Loucy (cell line): Measurements from ENCODE around the gene ANKRD23.
A peak's percentile ranks its signal among the peaks of the same experiment; 100 is the strongest.

Experiments
- H2AFZ ChIP-seq: fragments of 200-600 bp; sonication (generic); 2 replicates; pipeline ENCODE4 v1.6.0; 2016; ENCODE audit warnings: antibody characterized with exemption, mild to moderate bottlenecking, low read length, moderate library complexity
- H3F3A ChIP-seq: fragments of 200-600 bp; 2 replicates; pipeline ENCODE4 v1.6.0; 2016; ENCODE audit warnings: antibody characterized with exemption, low read depth, mild to moderate bottlenecking
- H3K27me3 ChIP-seq: fragments of 200-600 bp; sonication (generic); 2 replicates; pipeline ENCODE4 v1.6.1; 2014; ENCODE audit warnings: low read length, mild to moderate bottlenecking; ENCODE audit not compliant: insufficient read depth, poor library complexity, severe bottlenecking
- H3K36me3 ChIP-seq: fragments of 200-600 bp; sonication (generic); 2 replicates; pipeline ENCODE4 v1.6.1; 2016; ENCODE audit warnings: low read length; ENCODE audit not compliant: insufficient read depth
- H3K4me1 ChIP-seq: fragments of 200-600 bp; sonication (generic); 2 replicates; pipeline ENCODE4 v1.5.1; 2014; ENCODE audit warnings: low read length, mild to moderate bottlenecking; ENCODE audit not compliant: insufficient read depth, poor library complexity, severe bottlenecking
- H3K4me2 ChIP-seq: fragments of 200-600 bp; sonication (generic); 2 replicates; pipeline ENCODE4 v1.6.0; 2014; ENCODE audit warnings: antibody characterized with exemption, low read length, low read depth, mild to moderate bottlenecking; ENCODE audit not compliant: poor library complexity, severe bottlenecking
- H3K4me3 ChIP-seq: fragments of 200-600 bp; sonication (generic); 2 replicates; pipeline ENCODE4 v1.5.1; 2014; ENCODE audit warnings: low read length, mild to moderate bottlenecking, mixed read lengths; ENCODE audit not compliant: poor library complexity, severe bottlenecking
- H3K79me2 ChIP-seq: fragments of 200-600 bp; sonication (generic); 2 replicates; pipeline ENCODE4 v1.6.1; 2014; ENCODE audit warnings: low read length; ENCODE audit not compliant: insufficient read depth
- H3K9ac ChIP-seq: fragments of 200-600 bp; sonication (generic); 2 replicates; pipeline ENCODE4 v1.6.0; 2014; ENCODE audit warnings: mild to moderate bottlenecking, low read depth, low read length, moderate library complexity; ENCODE audit not compliant: poor library complexity, severe bottlenecking
- H3K9me2 ChIP-seq: fragments of 200-600 bp; sonication (generic); replicated peaks from 2 replicates; pipeline ENCODE4 v1.6.1; 2016; ENCODE audit warnings: low read depth, low read length, mixed read lengths
- H3K9me3 ChIP-seq: fragments of 200-600 bp; sonication (generic); 2 replicates; pipeline ENCODE4 v1.6.1; 2014; ENCODE audit warnings: mild to moderate bottlenecking, antibody characterized with exemption, low read length, low read depth; ENCODE audit not compliant: insufficient read depth
- H4K20me1 ChIP-seq: fragments of 200-600 bp; sonication (generic); 2 replicates; pipeline ENCODE4 v1.6.0; 2014; ENCODE audit warnings: antibody characterized with exemption, low read length, mild to moderate bottlenecking; ENCODE audit not compliant: insufficient read depth, poor library complexity, severe bottlenecking
- CTCF ChIP-seq: fragments of 200-600 bp; sonication (generic); conservative IDR thresholded peaks from 2 replicates; pipeline ENCODE4 v1.5.1; 2014; ENCODE audit warnings: mild to moderate bottlenecking, antibody characterized with exemption, low read length
- EZH2phosphoT487 ChIP-seq: fragments of 200-600 bp; IDR thresholded peaks from 2 replicates; pipeline ENCODE4 v1.6.1; 2018; ENCODE audit warnings: antibody characterized with exemption, mild to moderate bottlenecking, moderate library complexity, borderline replicate concordance

Gene ANKRD23

GRCh38 chr2:96870626-96871255 is 26.9 kb upstream of the ANKRD23 start:
- Histone ChIP-seq H3F3A (peaks cover 4% of the 10 kb centered on the region), H3K9me2 (no peaks in the 10 kb centered on the region), H3K9ac (peak overlapping the region; percentile 100), H3K9me3 (no peaks in the 10 kb centered on the region), H3K4me1 (peaks cover 22% of the 10 kb centered on the region), H4K20me1 (peaks cover 23% of the 10 kb centered on the region), H2AFZ (no peak overlapping the region), H3K4me2 (peak overlapping the region; percentile 93), H3K36me3 (peaks cover 2% of the 10 kb centered on the region; the same call in 1 of the 2 replicates), H3K79me2 (peaks cover 35% of the 10 kb centered on the region), H3K4me3 (peak overlapping the region; percentile 99), H3K27me3 (peaks cover 3% of the 10 kb centered on the region)
- TF ChIP-seq EZH2phosphoT487 (no peak), CTCF (no peak)

- H3K79me2 ChIP-seq: peaks cover 42% of the 10 kb centered on the region
- peak within 1 kb of the TSS; percentile 100 for H3K9ac ChIP-seq
- H3K27me3 ChIP-seq: peaks cover 3% of the 10 kb centered on the region
- peaks cover 17% of the 10 kb centered on the region for H3K4me1 ChIP-seq
- no peaks in the 10 kb centered on the region for H3K9me3 ChIP-seq
- H3K9me2 ChIP-seq: no peaks in the 10 kb centered on the region
- peak within 1 kb of the TSS; percentile 89 for H2AFZ ChIP-seq
- peak within 1 kb of the TSS; percentile 93 for H3K4me2 ChIP-seq
- no peak for TF ChIP-seq CTCF
- TF ChIP-seq EZH2phosphoT487: no peak
- H3K36me3 ChIP-seq: peaks cover 9% of the 10 kb centered on the region; the same call in 1 of the 2 replicates
- peaks cover 29% of the 10 kb centered on the region for H4K20me1 ChIP-seq
- H3K4me3 ChIP-seq: peak within 1 kb of the TSS; percentile 99
- H3F3A ChIP-seq: peaks cover 4% of the 10 kb centered on the region
Measured at GRCh38 chr2:96869822-96870625, 26.2 kb upstream of the ANKRD23 start, which contains the start of gene SEMA4C. Gene SEMA4C (minus strand): TSS chr2:96870080. CDS start chr2:96867886, 2,194 bp downstream.

GRCh38 chr2:96869281-96869821 is 25.5 kb upstream of the ANKRD23 start:
- Histone ChIP-seq H3K4me3 (peak overlapping the region; percentile 99), H3K4me1 (peaks cover 17% of the 10 kb centered on the region), H3F3A (peaks cover 4% of the 10 kb centered on the region; the same call in 1 of the 2 replicates), H3K27me3 (peaks cover 3% of the 10 kb centered on the region), H4K20me1 (peaks cover 35% of the 10 kb centered on the region), H3K79me2 (peaks cover 48% of the 10 kb centered on the region), H3K9ac (peak overlapping the region; percentile 100), H2AFZ (peak overlapping the region; percentile 89; the same call in 1 of the 2 replicates), H3K4me2 (peak overlapping the region; percentile 93), H3K9me3 (no peaks in the 10 kb centered on the region), H3K9me2 (no peaks in the 10 kb centered on the region), H3K36me3 (peaks cover 14% of the 10 kb centered on the region; the same call in 1 of the 2 replicates)
- no peak for TF ChIP-seq EZH2phosphoT487
- no peak; the same call in 1 of the 2 replicates for TF ChIP-seq CTCF
